Measurements from ENCODE around the gene IQSEC3.
"Not testable (repeated sequence)": the region's sequence is repeated elsewhere in the genome, so short reads cannot be mapped to it uniquely, and the experiment has no call there.

Gene IQSEC3

GRCh38 chr12:212715-213526 lies 146.4 kb downstream of the IQSEC3 start:
- TF ChIP-seq FOXA1 (IDR thresholded peaks at IDR 0.05) (no peak), FOXM1 (IDR thresholded peaks at IDR 0.05; ENCODE audit: borderline replicate concordance) (no peak), HDGF (IDR thresholded peaks at IDR 0.05; ENCODE audit: borderline replicate concordance) (no peak), BHLHE40 (IDR thresholded peaks at IDR 0.05; ENCODE audit: borderline replicate concordance) (no peak), FOXK2 (IDR thresholded peaks at IDR 0.05) (no peak), ZNF384 (IDR thresholded peaks at IDR 0.05) (no peak), SP1 (IDR thresholded peaks at IDR 0.05) (no peak), ARNT (IDR thresholded peaks at IDR 0.05) (no peak), ELF4 (IDR thresholded peaks at IDR 0.05) (no peak)
- DNase-seq (ENCODE audit: extremely low spot score): no peak
- ChIA-PET CTCF (no interaction called here), POLR2A (interaction anchor here (0.9 kb wide), 1 partner anchor 51 kb away, joined by 3 read pairs; no protein-coding TSS in a partner anchor)

GRCh38 chr12:213527-213932 lies 147.0 kb downstream of the IQSEC3 start:
- no peak for DNase-seq (ENCODE audit: extremely low spot score)
- CTCF ChIA-PET: no interaction called here
- POLR2A ChIA-PET: interaction anchor here (0.9 kb wide), 1 partner anchor 52 kb away, joined by 3 read pairs; no protein-coding TSS in a partner anchor
- TF ChIP-seq HDGF (IDR thresholded peaks at IDR 0.05; ENCODE audit: borderline replicate concordance) (no peak), FOXA1 (IDR thresholded peaks at IDR 0.05) (no peak), PKNOX1 (IDR thresholded peaks at IDR 0.05) (no peak), FOXK2 (IDR thresholded peaks at IDR 0.05) (no peak), BHLHE40 (IDR thresholded peaks at IDR 0.05; ENCODE audit: borderline replicate concordance) (no peak), SP1 (IDR thresholded peaks at IDR 0.05) (no peak), LEF1 (IDR thresholded peaks at IDR 0.05; ENCODE audit: borderline replicate concordance) (no peak), CTBP1 (IDR thresholded peaks at IDR 0.05; ENCODE audit: borderline replicate concordance) (no peak), FOXM1 (IDR thresholded peaks at IDR 0.05; ENCODE audit: borderline replicate concordance) (no peak), ELF4 (IDR thresholded peaks at IDR 0.05) (no peak), ZNF384 (IDR thresholded peaks at IDR 0.05) (no peak), TARDBP (IDR thresholded peaks at IDR 0.05) (no peak), SUZ12 (IDR thresholded peaks at IDR 0.05) (no peak), NFRKB (IDR thresholded peaks at IDR 0.05) (no peak), ARNT (IDR thresholded peaks at IDR 0.05) (no peak), L3MBTL2 (conservative IDR thresholded peaks at IDR 0.05) (no peak)

- CTCF ChIA-PET: no interaction called here
- POLR2A ChIA-PET: no interaction called here
- no peak for DNase-seq (ENCODE audit: extremely low spot score)
- TF ChIP-seq SUZ12 (IDR thresholded peaks at IDR 0.05) (no peak), ZNF384 (IDR thresholded peaks at IDR 0.05) (no peak), SP1 (IDR thresholded peaks at IDR 0.05) (no peak), HDGF (IDR thresholded peaks at IDR 0.05; ENCODE audit: borderline replicate concordance) (no peak), ARNT (IDR thresholded peaks at IDR 0.05) (no peak), NFRKB (IDR thresholded peaks at IDR 0.05) (no peak), PKNOX1 (IDR thresholded peaks at IDR 0.05) (no peak), TARDBP (IDR thresholded peaks at IDR 0.05) (no peak), FOXM1 (IDR thresholded peaks at IDR 0.05; ENCODE audit: borderline replicate concordance) (no peak), LEF1 (IDR thresholded peaks at IDR 0.05; ENCODE audit: borderline replicate concordance) (no peak), CTBP1 (IDR thresholded peaks at IDR 0.05; ENCODE audit: borderline replicate concordance) (no peak), L3MBTL2 (conservative IDR thresholded peaks at IDR 0.05) (no peak), FOXK2 (IDR thresholded peaks at IDR 0.05) (no peak), BHLHE40 (IDR thresholded peaks at IDR 0.05; ENCODE audit: borderline replicate concordance) (no peak), FOXA1 (IDR thresholded peaks at IDR 0.05) (no peak), ELF4 (IDR thresholded peaks at IDR 0.05) (no peak)
Measured at GRCh38 chr12:214003-214741, 147.6 kb downstream of the IQSEC3 start, which contains the start of gene SLC6A12. TSS of gene SLC6A12 (minus strand) at chr12:214157. CDS start at chr12:209986, 4,171 bp downstream.

DNA sequence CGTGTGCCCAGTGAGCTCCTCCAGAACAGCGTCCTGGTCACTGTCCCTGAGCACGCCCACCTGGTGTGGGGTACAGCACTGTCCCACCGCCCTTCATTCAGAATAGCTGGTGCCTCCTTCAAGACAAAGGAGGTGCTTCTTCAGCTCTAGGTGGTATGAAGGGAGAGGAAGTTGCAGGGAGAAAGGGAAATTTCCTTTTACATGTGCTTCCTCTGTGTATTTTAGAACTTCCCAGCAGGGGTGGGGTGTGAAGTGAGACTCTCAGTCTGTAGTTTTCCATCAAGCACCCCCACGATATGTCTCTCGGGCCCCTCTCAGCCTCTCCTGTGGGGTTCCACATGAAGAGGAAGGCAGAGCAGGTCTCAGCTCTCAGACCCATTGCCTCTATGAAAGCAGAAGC lies 148.5 kb downstream of the IQSEC3 start:
- ChIA-PET POLR2A (no interaction called here), CTCF (no interaction called here)
- no peak for DNase-seq (ENCODE audit: extremely low spot score)
- no peak for TF ChIP-seq FOXA1 (IDR thresholded peaks at IDR 0.05)
- TF ChIP-seq PKNOX1 (IDR thresholded peaks at IDR 0.05): no peak
- TF ChIP-seq ARNT (IDR thresholded peaks at IDR 0.05): no peak
- TF ChIP-seq LEF1 (IDR thresholded peaks at IDR 0.05; ENCODE audit: borderline replicate concordance): no peak
- no peak for TF ChIP-seq SP1 (IDR thresholded peaks at IDR 0.05)
- TF ChIP-seq ELF4 (IDR thresholded peaks at IDR 0.05): no peak
- TF ChIP-seq L3MBTL2 (conservative IDR thresholded peaks at IDR 0.05): no peak
- no peak for TF ChIP-seq BHLHE40 (IDR thresholded peaks at IDR 0.05; ENCODE audit: borderline replicate concordance)
- no peak for TF ChIP-seq CTBP1 (IDR thresholded peaks at IDR 0.05; ENCODE audit: borderline replicate concordance)
- no peak for TF ChIP-seq ZNF384 (IDR thresholded peaks at IDR 0.05)
- TF ChIP-seq FOXM1 (IDR thresholded peaks at IDR 0.05; ENCODE audit: borderline replicate concordance): no peak
- TF ChIP-seq NFRKB (IDR thresholded peaks at IDR 0.05): no peak
- TF ChIP-seq TARDBP (IDR thresholded peaks at IDR 0.05): no peak
- TF ChIP-seq SUZ12 (IDR thresholded peaks at IDR 0.05): no peak
- no peak for TF ChIP-seq FOXK2 (IDR thresholded peaks at IDR 0.05)
- no peak for TF ChIP-seq HDGF (IDR thresholded peaks at IDR 0.05; ENCODE audit: borderline replicate concordance)

GRCh38 chr12:217029-217428 lies 150.5 kb downstream of the IQSEC3 start:
- CTCF ChIA-PET; POLR2A ChIA-PET; DNase-seq (ENCODE audit: extremely low spot score): not testable (repeated sequence)
